Ramos (cell line): ENCODE data around the gene LSP1.
"Not testable (repeated sequence)": the region's sequence is repeated elsewhere in the genome, so short reads cannot be mapped to it uniquely, and the experiment has no call there.

Source experiments
- in situ Hi-C: fragments of 300-500 bp; cut with MboI; formaldehyde crosslinking; loops from one replicate; pipeline ENCODE4 v1.14.3; 2022; ENCODE audit warnings: low sequenced_read_pairs; ENCODE audit not compliant: unreplicated experiment

Gene LSP1

DNA sequence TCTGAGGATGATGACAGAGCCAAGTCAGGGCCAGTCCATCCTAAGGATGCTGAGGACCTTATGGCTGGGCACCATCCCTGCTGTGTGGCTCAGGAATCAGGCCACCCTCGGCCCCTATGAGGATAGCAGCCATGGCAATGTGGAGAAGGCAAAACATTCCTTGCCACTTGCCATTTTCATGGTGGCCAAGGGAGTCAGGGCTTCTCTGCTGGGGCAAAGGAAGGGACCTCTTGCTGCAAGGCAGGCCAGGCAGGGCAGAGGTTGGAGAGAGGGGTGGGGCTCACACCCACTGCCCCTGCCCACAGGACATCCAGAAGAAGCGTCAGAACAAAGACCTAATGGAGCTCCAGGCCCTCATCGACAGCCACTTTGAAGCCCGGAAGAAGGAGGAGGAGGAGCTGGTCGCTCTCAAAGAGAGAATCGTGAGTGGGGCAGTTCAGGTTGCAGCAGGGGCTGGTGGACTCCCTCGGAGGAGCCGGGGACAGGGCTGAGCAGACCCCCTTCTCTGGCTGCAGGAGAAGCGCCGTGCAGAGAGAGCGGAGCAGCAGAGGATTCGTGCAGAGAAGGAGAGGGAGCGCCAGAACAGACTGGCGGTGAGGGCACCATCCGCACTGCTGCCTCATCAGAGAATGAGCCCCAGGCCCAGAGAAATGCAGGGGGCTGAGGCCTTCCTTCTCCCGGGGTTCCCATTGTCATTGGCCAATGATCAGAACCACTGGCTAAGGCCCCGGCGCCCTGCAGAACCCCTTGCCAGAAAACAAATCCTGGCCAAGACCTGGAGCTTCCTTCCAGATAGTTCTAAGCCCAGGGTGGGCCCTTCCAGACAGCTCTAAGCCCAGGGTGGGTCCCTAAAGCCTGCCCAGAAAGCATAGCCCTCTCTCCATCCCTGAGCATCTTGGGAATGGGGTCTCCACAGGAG, 80.8 kb downstream of the LSP1 start:
- in situ Hi-C loops: no loop called here

DNA sequence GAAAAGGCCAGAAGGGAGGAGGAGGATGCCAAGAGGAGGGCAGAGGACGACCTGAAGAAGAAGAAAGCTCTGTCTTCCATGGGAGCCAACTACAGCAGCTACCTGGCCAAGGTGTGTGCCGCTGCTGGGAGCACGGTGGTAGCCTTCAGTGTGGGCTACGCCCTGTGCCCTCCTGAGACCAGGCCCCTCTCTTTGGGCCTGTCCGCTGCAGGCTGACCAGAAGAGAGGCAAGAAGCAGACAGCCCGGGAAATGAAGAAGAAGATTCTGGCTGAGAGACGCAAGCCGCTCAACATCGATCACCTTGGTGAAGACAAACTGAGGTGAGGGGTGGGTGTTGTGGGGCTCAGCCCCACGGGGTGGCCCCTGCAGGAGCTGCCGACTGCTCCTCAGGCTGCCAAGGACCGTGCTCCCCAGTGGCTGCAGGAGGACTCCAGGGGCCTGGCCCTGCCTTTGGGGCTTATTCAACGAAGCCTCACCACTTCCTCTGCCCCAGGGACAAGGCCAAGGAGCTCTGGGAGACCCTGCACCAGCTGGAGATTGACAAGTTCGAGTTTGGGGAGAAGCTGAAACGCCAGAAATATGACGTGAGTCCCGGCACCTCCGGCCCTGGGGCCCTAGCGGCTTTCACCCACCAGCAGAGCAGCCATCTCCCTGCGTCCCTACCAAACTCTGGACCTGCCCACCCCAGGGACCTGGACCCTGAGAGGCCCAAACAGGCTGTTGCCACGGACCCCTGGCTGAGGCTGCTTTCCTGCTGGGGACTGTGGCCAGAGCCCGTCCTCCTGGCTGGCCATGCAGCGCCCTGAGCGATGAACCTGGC, 81.7 kb downstream of the LSP1 start:
- in situ Hi-C loops: no loop called here

DNA sequence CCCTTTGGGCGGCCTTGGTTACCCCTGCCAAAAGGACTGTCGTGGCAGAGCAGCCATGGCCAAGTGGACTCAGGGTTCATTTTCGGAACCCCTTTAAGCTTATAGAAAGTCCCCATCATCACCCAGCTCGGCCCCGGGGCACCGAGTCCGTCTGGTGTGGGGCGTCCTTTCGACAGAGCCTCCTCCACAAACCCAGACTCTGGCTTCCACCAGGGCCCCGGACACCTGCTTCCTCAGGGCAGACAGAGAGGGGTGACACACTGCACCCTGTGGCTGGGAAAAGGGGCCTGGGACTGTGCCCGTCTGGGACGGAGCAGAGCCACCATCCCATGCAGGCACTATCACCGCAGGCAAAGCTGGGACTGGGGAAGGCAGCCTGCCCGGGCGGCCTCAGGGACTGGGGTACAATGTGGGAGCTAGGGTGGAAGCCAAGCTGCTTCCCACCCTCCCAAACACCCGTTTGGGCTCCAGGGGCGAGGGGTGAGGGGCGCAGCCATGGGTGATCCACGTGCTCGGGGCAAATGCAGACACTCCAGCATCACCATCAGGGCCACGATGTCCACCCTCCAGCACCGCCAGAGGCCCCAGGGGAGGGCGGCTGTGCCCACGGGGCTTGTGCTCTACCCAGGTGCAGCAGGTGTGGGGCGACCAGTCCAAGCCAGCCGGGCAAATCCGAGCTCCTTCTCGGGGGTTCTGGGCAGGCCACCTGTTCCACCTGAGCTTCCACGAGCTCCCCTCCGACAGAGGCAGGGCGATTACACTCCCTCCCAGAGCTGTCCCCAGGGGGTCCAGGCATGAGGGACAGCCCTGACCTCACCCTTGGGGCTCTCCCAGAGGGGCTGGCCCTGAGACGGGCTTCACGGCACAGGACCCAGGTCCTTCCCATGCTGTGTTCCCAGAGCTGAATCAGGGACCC, 82.5 kb downstream of the LSP1 start:
- in situ Hi-C loops: no loop called here

DNA sequence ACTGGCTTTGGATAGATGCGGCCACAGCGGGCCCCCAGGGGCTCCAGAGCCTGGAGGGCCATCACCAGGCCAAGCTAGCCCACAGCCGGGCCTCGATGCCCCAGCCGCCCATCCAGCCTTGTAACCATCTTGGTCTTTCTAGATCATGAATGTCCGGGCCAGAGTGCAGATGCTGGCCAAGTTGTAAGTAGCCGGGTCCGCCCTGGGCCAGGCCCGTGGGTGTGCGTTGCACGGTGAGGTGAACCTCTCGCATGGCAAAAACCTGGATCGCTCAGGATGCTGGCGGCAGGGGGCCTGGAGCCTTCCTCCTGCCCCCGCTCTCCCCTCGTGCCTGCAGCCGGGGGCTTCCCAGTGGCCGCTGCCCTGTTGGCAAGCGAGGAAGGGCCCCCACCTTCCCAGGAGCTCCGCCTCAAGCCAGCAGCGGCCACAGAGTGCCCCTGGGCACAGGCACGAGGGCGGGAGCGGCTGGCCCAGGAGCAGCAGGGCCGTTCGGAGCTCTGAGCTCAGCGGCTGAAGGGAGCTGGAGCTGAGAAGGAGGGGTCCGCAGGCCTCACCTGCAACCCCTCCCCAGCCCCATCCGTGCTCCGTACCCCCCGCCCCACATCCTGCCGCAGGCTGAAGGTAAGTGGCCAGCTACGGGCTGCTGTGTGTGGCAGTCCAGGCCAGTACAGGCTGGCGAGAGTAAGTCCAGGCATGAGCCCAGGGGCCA, 83.3 kb downstream of the LSP1 start:
- in situ Hi-C loops: no loop called here

DNA sequence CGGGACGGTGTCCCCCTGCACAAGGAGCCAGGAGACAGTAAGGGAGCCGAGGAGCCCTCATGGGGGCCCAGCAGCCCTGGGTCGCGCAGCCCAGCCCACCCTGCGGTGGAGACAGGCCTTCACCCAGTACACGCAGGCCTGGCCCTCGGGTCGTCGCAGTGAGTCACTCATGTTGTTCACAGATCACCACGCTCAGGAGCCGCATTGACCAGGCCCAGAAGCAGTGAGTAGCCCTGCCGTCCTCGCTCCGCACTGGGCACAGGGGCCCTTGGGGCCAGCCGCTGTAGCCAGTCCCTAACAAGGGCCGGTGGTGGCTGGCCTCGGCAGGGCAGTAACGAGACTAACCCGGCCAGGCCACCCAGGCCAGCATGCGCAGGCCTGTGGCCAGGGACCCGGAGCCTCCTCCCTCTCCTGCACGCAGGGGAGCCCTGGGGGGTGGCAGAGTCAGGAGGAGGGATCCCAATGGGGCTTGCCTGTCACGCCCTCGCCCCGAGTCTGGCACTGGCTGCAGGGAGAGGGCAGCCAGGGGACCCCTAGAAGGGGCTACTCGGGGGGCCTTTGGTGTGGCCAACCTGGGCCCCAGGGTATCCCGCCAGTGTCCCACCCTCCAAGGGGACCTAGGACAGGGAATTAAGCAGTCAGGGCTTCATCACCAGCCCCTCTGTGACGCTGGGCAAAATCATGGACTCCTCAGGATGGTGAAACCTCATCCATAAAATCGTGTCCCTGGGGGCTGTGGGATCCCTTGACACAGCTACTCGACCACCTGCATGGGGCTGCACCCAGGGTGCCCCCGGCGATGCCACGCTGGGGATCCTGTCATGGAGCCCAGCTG, 84.1 kb downstream of the LSP1 start:
- in situ Hi-C loops: no loop called here

DNA sequence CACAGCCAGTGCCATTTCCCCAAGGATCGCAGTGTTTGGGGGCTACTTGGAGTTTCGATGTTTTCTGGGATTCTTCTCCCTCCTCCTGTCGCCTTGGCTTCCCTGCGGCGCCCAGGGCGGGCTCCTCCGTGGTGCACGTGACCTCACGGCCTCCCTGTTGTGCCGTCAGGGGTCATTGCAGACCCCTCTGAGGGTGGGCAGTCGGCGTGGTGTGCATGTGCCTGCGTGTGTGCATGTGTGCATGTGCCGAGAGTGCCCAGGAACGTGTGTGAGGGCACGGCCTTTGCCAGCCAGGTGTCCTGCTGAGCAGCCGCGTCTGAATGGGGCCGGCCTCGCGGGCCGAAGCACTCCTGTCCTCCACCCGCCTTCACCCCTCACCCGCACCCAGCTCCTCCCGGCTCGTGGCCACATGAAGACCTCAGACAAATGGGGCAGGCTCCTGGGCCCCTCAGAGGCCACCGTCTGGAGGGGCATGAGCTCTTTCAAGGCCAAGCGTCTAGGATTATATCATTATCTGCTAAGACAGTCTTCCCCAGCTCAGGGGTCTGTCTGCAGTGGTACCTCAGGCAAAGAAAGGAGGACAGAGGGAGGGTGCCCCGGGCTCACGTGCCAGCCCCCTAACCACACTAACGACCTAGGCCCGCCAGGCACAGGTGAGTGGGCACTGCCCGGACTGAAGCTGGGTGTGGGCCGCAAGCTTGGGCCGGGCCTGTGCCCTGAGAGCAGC, 84.9 kb downstream of the LSP1 start:
- in situ Hi-C loops: no loop called here

DNA sequence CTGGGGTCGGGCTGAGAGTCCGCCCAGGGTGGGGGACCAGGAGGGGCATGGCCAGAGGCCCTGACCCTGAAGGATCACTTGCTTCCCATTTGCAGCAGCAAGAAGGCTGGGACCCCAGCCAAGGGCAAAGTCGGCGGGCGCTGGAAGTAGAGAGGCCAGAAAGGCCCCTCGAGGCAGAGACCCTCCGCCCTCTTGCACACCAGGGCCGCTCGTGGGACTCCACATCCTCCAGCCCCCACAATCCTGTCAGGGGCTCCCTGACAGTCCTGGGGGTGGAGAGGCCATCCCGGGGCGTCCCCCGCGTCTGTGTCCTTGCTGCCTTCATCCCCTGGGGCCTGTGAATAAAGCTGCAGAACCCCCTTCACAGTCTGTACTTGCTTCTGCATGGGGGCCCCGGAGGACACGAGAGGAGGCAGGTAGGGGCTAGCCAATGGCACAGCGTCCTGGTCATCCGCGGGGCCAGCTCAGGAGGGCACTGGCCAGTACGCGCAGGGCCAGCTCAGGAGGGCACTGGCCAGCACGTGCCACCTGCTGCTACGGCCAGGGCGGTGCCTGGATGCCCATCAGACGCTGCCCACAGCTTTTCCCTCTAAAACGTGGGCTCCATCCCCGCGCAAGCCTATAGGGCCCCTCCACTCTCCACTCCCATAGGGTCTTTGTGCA, 85.6 kb downstream of the LSP1 start:
- in situ Hi-C loops: no loop called here

DNA sequence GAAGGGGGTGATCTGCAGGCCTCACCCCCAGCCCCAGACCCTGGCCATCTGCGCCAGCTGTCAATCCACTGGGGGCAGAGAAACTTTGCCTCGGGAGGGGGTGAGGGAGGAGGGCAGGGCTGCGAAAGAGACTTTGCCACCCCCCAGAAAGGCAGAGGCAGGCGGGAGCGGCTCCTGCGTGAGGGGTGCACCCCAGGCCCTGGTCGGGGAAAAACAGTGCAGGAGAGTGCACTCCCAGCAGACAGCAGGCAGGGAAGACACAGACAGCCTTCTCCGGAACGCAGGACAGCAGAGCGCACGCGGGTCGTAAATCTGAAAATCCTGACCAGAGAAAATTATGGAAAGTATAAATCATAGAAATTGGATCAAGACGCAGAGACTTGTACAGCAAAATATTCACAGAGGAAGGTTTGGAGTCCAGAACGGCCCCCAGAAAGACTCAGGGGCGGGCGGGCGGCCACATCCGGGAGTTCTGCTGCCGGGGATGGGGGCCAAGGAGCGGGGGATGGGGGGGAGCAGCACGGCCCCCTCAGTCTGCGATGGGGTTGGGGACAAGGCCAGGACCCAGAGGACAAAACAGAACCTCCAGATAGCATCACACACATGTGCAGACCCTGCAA, 86.2 kb downstream of the LSP1 start:
- in situ Hi-C loops: no loop called here

DNA sequence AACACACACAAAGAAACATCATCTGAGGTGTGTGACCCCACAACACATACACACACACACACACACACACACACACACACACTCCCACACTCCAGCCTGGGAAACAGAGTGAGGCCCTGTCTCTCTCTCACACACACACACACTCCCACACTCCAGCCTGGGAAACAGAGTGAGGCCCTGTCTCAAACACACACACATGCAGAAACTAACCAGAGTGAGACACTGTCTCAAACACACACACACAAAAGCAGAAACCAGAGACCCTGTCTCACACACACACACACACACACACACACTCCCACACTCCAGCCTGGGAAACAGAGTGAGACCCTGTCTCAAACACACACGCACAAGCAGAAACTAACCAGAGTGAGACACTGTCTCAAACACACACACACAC, 86.9 kb downstream of the LSP1 start:
- in situ Hi-C loops: not testable (repeated sequence)
